Chondrocyte (in vitro differentiated cells): Measurements from ENCODE around the gene THRB. TPM values are rescaled to one million over a fixed set of nuclear protein-coding genes. Genes with fewer than 3 reads are reported as not detected.
"Not testable (repeated sequence)": the region's sequence is repeated elsewhere in the genome, so short reads cannot be mapped to it uniquely, and the experiment has no call there.

Experiments
- DNase-seq: peaks from one replicate; pipeline ENCODE4 v3.0.0; 2021; ENCODE audit warnings: mixed read lengths, low spot score
- H3K27ac Mint-ChIP-seq: one replicate; pipeline ENCODE4 v1.8.0; 2021; ENCODE audit warnings: mild to moderate bottlenecking, moderate library complexity, mixed read lengths; ENCODE audit not compliant: unreplicated experiment
- H3K27me3 Mint-ChIP-seq: 2 replicates; pipeline ENCODE4 v1.8.0; 2021; ENCODE audit warnings: low read depth, mixed read lengths
- H3K36me3 Mint-ChIP-seq: 2 replicates; pipeline ENCODE4 v1.8.0; 2021; ENCODE audit warnings: low read depth, mixed read lengths
- H3K4me1 Mint-ChIP-seq: 2 replicates; pipeline ENCODE4 v1.8.0; 2021; ENCODE audit warnings: low read depth, mild to moderate bottlenecking, mixed read lengths
- H3K4me3 Mint-ChIP-seq: one replicate; pipeline ENCODE4 v1.8.0; 2021; ENCODE audit warnings: mild to moderate bottlenecking, moderate library complexity, mixed read lengths; ENCODE audit not compliant: unreplicated experiment
- H3K9me3 Mint-ChIP-seq: 2 replicates; pipeline ENCODE4 v1.8.0; 2021; ENCODE audit warnings: low read depth, mixed read lengths
- total RNA-seq: library from RNA; stranded (reverse); gene quantifications from 3 replicates; pipeline ENCODE4 v1.2.1, GENCODE V29; 2021
- TF ChIP-seq, protein P1 (sequence below): fragments of 200-600 bp; sonication (generic); IDR thresholded peaks from 2 replicates; pipeline ENCODE4 v1.5.0; 2021; ENCODE audit warnings: antibody characterized with exemption, mild to moderate bottlenecking, moderate library complexity

The THRB gene
- total RNA-seq, 1 donor from 2014 or later, result 3.8 TPM

DNA sequence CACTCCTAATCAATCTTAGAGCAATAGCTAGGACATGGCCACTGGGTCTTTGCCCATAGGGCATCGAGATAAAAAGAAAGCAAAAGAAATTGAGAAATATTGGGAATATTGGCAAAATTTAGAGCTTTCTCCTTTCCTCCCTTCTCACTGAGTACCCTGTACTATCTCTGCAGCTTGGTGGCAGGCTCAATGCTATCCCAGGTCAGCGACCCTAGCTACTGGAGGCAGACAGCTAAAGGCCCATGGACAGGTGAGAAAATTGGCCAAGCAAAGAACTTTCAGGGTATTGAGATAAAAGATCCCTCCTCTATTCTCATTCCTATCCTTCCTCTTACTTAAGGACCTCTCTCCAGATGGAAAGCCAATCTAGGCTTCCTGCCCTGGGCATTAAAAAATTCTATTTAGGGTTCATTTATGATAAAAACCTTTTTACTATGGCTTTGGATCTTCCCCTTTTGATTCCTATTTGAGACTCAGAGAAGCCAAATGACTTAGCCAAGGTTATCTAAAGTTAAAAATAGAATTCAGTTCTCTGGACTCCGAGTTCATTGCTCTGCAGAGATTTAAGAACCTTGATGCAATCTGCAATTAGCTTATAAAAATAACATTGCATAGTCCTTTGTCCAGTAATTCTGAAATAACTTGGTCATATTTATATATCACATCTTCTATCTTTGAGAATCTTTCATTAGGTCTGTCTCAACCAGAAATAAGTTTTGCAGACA, 75.4 kb downstream of the THRB start:
- Mint-ChIP-seq H3K27me3 (no peaks in the 10 kb centered on the region), H3K36me3 (peaks cover under 1% of the 10 kb centered on the region), H3K27ac (no peak overlapping the region), H3K4me3 (no peak overlapping the region), H3K9me3 (no peaks in the 10 kb centered on the region), H3K4me1 (no peaks in the 10 kb centered on the region)
- DNase-seq, result no peak
- TF ChIP-seq, protein P1, sequence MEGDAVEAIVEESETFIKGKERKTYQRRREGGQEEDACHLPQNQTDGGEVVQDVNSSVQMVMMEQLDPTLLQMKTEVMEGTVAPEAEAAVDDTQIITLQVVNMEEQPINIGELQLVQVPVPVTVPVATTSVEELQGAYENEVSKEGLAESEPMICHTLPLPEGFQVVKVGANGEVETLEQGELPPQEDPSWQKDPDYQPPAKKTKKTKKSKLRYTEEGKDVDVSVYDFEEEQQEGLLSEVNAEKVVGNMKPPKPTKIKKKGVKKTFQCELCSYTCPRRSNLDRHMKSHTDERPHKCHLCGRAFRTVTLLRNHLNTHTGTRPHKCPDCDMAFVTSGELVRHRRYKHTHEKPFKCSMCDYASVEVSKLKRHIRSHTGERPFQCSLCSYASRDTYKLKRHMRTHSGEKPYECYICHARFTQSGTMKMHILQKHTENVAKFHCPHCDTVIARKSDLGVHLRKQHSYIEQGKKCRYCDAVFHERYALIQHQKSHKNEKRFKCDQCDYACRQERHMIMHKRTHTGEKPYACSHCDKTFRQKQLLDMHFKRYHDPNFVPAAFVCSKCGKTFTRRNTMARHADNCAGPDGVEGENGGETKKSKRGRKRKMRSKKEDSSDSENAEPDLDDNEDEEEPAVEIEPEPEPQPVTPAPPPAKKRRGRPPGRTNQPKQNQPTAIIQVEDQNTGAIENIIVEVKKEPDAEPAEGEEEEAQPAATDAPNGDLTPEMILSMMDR, result no peak

DNA sequence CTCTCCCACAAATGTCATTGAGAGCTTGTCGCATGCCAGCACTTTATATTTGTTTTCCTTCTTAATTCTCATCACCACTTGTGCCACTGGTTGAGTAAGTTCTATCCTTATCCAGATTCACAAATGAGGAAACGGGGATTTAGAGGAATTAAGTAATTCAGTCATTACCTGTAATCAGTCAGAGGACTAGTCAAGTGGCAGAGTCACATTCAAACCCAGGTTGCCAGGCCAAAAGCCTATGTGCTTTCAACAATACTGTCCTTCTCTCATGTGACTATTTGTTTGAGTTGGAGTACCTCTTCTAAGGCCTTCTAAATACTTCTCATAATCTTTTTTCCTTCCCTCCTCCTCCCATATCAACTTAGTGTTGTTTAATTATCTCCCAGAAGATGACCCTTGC, 76.9 kb downstream of the THRB start:
- Mint-ChIP-seq H3K4me3 (no peak overlapping the region), H3K36me3 (peaks cover 2% of the 10 kb centered on the region), H3K27me3 (no peaks in the 10 kb centered on the region), H3K9me3 (no peaks in the 10 kb centered on the region), H3K27ac (no peak overlapping the region), H3K4me1 (no peaks in the 10 kb centered on the region)
- TF ChIP-seq, protein P1, result no peak
- no peak for DNase-seq

DNA sequence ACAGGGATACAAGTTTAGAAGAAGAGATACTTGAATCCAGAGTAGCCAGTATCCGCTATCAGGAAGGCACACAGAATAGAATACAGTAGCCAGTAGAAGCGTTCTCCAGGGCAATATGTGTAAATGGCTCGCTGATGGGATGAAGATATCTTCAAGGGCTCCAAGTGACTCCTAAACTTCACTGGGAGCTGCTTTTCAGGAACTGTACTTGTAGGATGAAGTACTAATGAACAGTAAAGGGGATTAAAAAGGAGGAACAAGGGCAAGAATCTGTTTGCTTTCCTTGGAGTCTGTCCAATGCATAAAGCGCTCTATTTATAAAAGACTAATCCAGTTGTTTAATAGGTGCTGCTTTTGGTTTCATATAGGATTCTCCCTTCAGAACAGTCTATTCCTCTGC, 78.4 kb downstream of the THRB start:
- Mint-ChIP-seq H3K36me3 (peaks cover 2% of the 10 kb centered on the region), H3K27ac (no peak overlapping the region), H3K4me3 (no peak overlapping the region), H3K27me3 (no peaks in the 10 kb centered on the region), H3K4me1 (no peaks in the 10 kb centered on the region), H3K9me3 (no peaks in the 10 kb centered on the region)
- TF ChIP-seq, protein P1, result no peak
- DNase-seq, result no peak

DNA sequence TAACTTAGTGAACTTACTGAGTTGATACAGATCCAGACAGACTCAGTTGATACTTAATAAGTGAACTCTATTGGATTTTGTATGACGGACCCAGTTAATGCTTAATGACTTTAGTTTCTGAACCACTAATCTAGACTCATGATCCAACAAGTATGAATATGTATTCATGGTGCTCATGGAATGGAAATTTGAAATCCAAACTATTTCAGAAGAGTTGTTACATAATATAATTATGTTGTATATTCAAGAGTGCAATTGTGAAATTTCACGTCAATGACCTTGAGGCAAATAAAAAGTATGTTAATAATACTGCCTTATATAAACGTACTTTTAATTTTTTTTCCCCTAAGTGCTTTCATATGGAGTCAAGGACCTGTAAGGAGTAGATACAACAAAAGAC, 78.8 kb downstream of the THRB start:
- H3K27me3 Mint-ChIP-seq, result no peaks in the 10 kb centered on the region
- TF ChIP-seq, protein P1, result no peak

DNA sequence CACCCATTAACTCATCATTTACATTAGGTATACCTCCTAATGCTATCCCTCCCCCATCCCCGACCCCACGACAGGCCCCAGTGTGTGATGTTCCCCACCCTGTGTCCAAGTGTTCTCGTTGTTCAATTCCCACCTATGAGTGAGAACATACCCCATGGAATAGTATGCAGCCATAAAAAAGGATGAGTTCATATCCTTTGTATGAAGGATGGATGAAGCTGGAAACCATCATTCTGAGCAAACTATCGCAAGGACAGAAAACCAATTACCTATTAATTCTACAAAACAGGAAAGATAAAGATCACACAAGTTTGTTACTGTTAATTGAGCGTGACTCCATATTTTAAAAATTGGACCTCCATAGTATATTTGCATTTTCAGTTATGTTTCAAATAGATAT, 81.0 kb downstream of the THRB start:
- not testable (repeated sequence) for H3K36me3 Mint-ChIP-seq, DNase-seq, H3K4me3 Mint-ChIP-seq, H3K4me1 Mint-ChIP-seq, H3K9me3 Mint-ChIP-seq, H3K27me3 Mint-ChIP-seq, H3K27ac Mint-ChIP-seq

More for the DNA sequence above, 78.8 kb downstream of the THRB start:
- H3K4me1 Mint-ChIP-seq, result no peaks in the 10 kb centered on the region
- H3K9me3 Mint-ChIP-seq, result no peaks in the 10 kb centered on the region
- H3K27ac Mint-ChIP-seq, result no peak overlapping the region
- H3K4me3 Mint-ChIP-seq, result no peak overlapping the region
- H3K36me3 Mint-ChIP-seq, result peaks cover 2% of the 10 kb centered on the region
- no peak for DNase-seq

DNA sequence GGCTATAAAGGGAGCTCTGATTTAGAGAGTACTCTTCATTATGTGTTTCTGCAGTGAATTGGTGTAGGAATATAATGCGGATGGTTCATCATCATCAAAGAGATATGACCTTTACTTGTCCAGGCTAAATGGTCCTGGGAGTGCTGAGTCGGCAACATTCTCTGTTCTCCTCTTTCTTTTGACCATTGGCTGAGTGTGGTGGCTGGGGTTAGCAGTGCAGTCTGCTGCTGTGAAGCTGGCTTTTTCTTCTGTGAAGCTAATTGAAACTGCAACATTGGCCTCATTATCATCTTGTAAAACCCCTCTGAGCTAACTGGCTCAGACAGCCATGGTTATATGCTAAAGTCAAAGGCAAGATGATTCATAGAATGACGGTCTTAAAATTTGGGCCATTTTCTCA, 83.8 kb downstream of the THRB start:
- H3K4me3 Mint-ChIP-seq, result no peak overlapping the region
- no peak overlapping the region for H3K27ac Mint-ChIP-seq
- no peaks in the 10 kb centered on the region for H3K9me3 Mint-ChIP-seq
- no peaks in the 10 kb centered on the region for H3K4me1 Mint-ChIP-seq
- no peaks in the 10 kb centered on the region for H3K27me3 Mint-ChIP-seq
- TF ChIP-seq, protein P1, result no peak
- H3K36me3 Mint-ChIP-seq, result peaks cover 2% of the 10 kb centered on the region
- no peak for DNase-seq
